Activated naive CD8-positive, alpha-beta T cell treated with anti-CD3 and anti-CD28 coated beads, Interleukin-2, amount 10 ng/mL, durations not matched to agents 7 days and 5 days (primary cell): ENCODE results near the gene ACOT7. TPM values are rescaled to one million over a fixed set of nuclear protein-coding genes. Genes with fewer than 3 reads are reported as not detected.
A peak's percentile ranks its signal among the peaks of the same experiment; 100 is the strongest.
"Not testable (repeated sequence)": the region's sequence is repeated elsewhere in the genome, so short reads cannot be mapped to it uniquely, and the experiment has no call there.

Experiments
- ATAC-seq: fragments of 150-1000 bp; cut with Tn5 transposase; one replicate; pipeline ENCODE4 v1.10.0; 2021; ENCODE audit warnings: low read depth, moderate library complexity
- POLR2A ChIA-PET: fragments of 350-600 bp; sonication (Branson Sonifier 250); formaldehyde crosslinking; loops from one replicate; lab custom pipeline; 2021; ENCODE audit warnings: antibody characterized with exemption; lab: Charles Lee
- DNase-seq: peaks from one replicate; pipeline ENCODE4 v3.0.0; 2021
- H3K27ac Mint-ChIP-seq: one replicate; pipeline ENCODE4 v1.8.0; 2022; ENCODE audit warnings: mild to moderate bottlenecking, mixed read lengths
- H3K27me3 Mint-ChIP-seq: one replicate; pipeline ENCODE4 v1.8.0; 2022; ENCODE audit warnings: mild to moderate bottlenecking, moderate library complexity, mixed read lengths
- H3K36me3 Mint-ChIP-seq: one replicate; pipeline ENCODE4 v1.8.0; 2021; ENCODE audit warnings: mild to moderate bottlenecking, mixed read lengths
- H3K4me1 Mint-ChIP-seq: one replicate; pipeline ENCODE4 v1.8.0; 2021; ENCODE audit warnings: mixed read lengths
- H3K4me3 Mint-ChIP-seq: one replicate; pipeline ENCODE4 v1.8.0; 2022; ENCODE audit warnings: mild to moderate bottlenecking, moderate library complexity, mixed read lengths
- H3K9me3 Mint-ChIP-seq: one replicate; pipeline ENCODE4 v1.8.0; 2021; ENCODE audit warnings: mixed read lengths
- total RNA-seq, 2 experiments: library from RNA; stranded (reverse); gene quantifications; one replicate each; pipeline ENCODE4 v1.2.3, GENCODE V29; 2021

The ACOT7 gene
- total RNA-seq, 2 experiments from 2014 or later = 43.9 to 52.8 TPM

DNA sequence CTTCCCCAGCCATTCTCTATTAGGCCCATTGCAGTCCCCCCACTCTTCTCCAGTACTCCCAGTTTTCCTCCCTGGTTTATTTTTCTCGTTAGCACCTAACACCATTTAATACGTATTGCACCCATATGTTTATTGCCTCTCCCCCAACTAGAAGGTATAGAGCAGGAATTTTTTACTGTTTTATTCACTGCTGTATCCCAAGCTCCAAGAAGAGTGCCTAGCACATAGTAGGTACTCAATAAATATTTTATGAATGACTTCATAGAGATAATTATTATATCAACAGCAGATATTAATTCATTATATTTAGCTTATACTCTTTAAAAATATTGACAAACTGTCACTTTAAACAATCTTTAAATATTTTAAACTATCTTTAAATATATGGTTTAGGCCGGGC is 5.7 kb upstream of the ACOT7 start:
- no peak for DNase-seq
- Mint-ChIP-seq H3K27ac (no peak overlapping the region), H3K36me3 (no peaks in the 10 kb centered on the region), H3K9me3 (no peaks in the 10 kb centered on the region), H3K4me3 (no peak overlapping the region), H3K4me1 (peaks cover 12% of the 10 kb centered on the region), H3K27me3 (peaks cover 4% of the 10 kb centered on the region)
- no peak for ATAC-seq
- POLR2A ChIA-PET = interaction anchor here (0.6 kb wide), 1 partner anchor 148 kb away, joined by 4 read pairs; no protein-coding TSS in a partner anchor

GRCh38 chr1:6397844-6398441 is 4.4 kb upstream of the ACOT7 start:
- no peak for DNase-seq
- ATAC-seq = no peak
- H3K27ac Mint-ChIP-seq = peak overlapping the region; percentile 6
- H3K4me1 Mint-ChIP-seq = peaks cover 16% of the 10 kb centered on the region
- no peaks in the 10 kb centered on the region for H3K36me3 Mint-ChIP-seq
- POLR2A ChIA-PET = no interaction called here
- no peak overlapping the region for H3K4me3 Mint-ChIP-seq
- H3K9me3 Mint-ChIP-seq = no peaks in the 10 kb centered on the region
- peaks cover 4% of the 10 kb centered on the region for H3K27me3 Mint-ChIP-seq

- no peak overlapping the region for H3K4me3 Mint-ChIP-seq
- no peak overlapping the region for H3K27ac Mint-ChIP-seq
- ATAC-seq (no peak), DNase-seq (no peak)
- H3K27me3 Mint-ChIP-seq = peaks cover 4% of the 10 kb centered on the region
- no peaks in the 10 kb centered on the region for H3K9me3 Mint-ChIP-seq
- H3K4me1 Mint-ChIP-seq = peaks cover 19% of the 10 kb centered on the region
- no peaks in the 10 kb centered on the region for H3K36me3 Mint-ChIP-seq
- POLR2A ChIA-PET = interaction anchor here (0.6 kb wide), 1 partner anchor 48 kb away, joined by 3 read pairs; no protein-coding TSS in a partner anchor
These were observed 3.4 kb upstream of the ACOT7 start for GRCh38 chr1:6396998-6397397.

GRCh38 chr1:6395781-6396244 is 2.2 kb upstream of the ACOT7 start:
- POLR2A ChIA-PET = interaction anchor here (4.8 kb wide), 1 partner anchor 47 kb away, joined by 47 read pairs; no protein-coding TSS in a partner anchor
- not testable (repeated sequence) for ATAC-seq, DNase-seq, H3K27ac Mint-ChIP-seq, H3K27me3 Mint-ChIP-seq, H3K36me3 Mint-ChIP-seq, H3K9me3 Mint-ChIP-seq, H3K4me3 Mint-ChIP-seq
- H3K4me1 Mint-ChIP-seq = peaks cover 22% of the 10 kb centered on the region

- not testable (repeated sequence) for DNase-seq, H3K9me3 Mint-ChIP-seq, ATAC-seq, H3K27me3 Mint-ChIP-seq, H3K36me3 Mint-ChIP-seq
- peak overlapping the region; percentile 77 for H3K27ac Mint-ChIP-seq
- H3K4me3 Mint-ChIP-seq = peak overlapping the region; percentile 49
- H3K4me1 Mint-ChIP-seq = peaks cover 22% of the 10 kb centered on the region
- POLR2A ChIA-PET = interaction anchor here (0.7 to 4.8 kb wide), 4 partner anchors 29 to 160 kb away, joined by 3 to 47 read pairs (median 4); partner anchors contain the start of gene ICMT
These were observed 1.6 kb upstream of the ACOT7 start for GRCh38 chr1:6395130-6395529.

- Mint-ChIP-seq H3K27me3 (no peaks in the 10 kb centered on the region), H3K4me1 (peaks cover 23% of the 10 kb centered on the region), H3K4me3 (peak overlapping the region; percentile 89), H3K9me3 (no peaks in the 10 kb centered on the region), H3K27ac (peak overlapping the region; percentile 89), H3K36me3 (peaks cover 1% of the 10 kb centered on the region)
- ATAC-seq = no peak
- POLR2A ChIA-PET = interaction anchor here (0.9 to 4.8 kb wide), 8 partner anchors 8 to 157 kb away, joined by 3 to 60 read pairs (median 6); partner anchors contain the start of gene ICMT
- DNase-seq = no peak
These were observed 663 bp downstream of the ACOT7 start for GRCh38 chr1:6392809-6393399.

- peak overlapping the region; percentile 89 for H3K4me3 Mint-ChIP-seq
- peaks cover 23% of the 10 kb centered on the region for H3K4me1 Mint-ChIP-seq
- DNase-seq = no peak
- H3K27ac Mint-ChIP-seq = peak overlapping the region; percentile 75
- POLR2A ChIA-PET = interaction anchor here (0.9 to 4.8 kb wide), 5 partner anchors 13 to 98 kb away, joined by 3 to 60 read pairs (median 8); no protein-coding TSS in a partner anchor
- H3K9me3 Mint-ChIP-seq = no peaks in the 10 kb centered on the region
- no peak for ATAC-seq
- H3K27me3 Mint-ChIP-seq = no peaks in the 10 kb centered on the region
- peaks cover 1% of the 10 kb centered on the region for H3K36me3 Mint-ChIP-seq
These were observed 1.4 kb downstream of the ACOT7 start for GRCh38 chr1:6391951-6392808.

GRCh38 chr1:6389971-6390370 is 3.6 kb downstream of the ACOT7 start:
- H3K9me3 Mint-ChIP-seq = no peaks in the 10 kb centered on the region
- no peak for DNase-seq
- no peak overlapping the region for H3K27ac Mint-ChIP-seq
- peaks cover 5% of the 10 kb centered on the region for H3K36me3 Mint-ChIP-seq
- no peak overlapping the region for H3K4me3 Mint-ChIP-seq
- H3K4me1 Mint-ChIP-seq = peaks cover 18% of the 10 kb centered on the region
- no peak for ATAC-seq
- H3K27me3 Mint-ChIP-seq = no peaks in the 10 kb centered on the region
- POLR2A ChIA-PET = no interaction called here

- H3K9me3 Mint-ChIP-seq = peaks cover 2% of the 10 kb centered on the region
- ATAC-seq = no peak
- H3K4me1 Mint-ChIP-seq = peaks cover 1% of the 10 kb centered on the region
- no peak overlapping the region for H3K4me3 Mint-ChIP-seq
- no peaks in the 10 kb centered on the region for H3K27me3 Mint-ChIP-seq
- peaks cover 13% of the 10 kb centered on the region for H3K36me3 Mint-ChIP-seq
- DNase-seq = no peak
- POLR2A ChIA-PET = interaction anchor here (0.5 kb wide), 1 partner anchor 307 kb away, joined by 3 read pairs; no protein-coding TSS in a partner anchor
- peak overlapping the region; percentile 7 for H3K27ac Mint-ChIP-seq
These were observed 7.1 kb downstream of the ACOT7 start for GRCh38 chr1:6386371-6386949.

- peaks cover 13% of the 10 kb centered on the region for H3K36me3 Mint-ChIP-seq
- H3K27ac Mint-ChIP-seq = no peak overlapping the region
- ATAC-seq (no peak), DNase-seq (no peak)
- POLR2A ChIA-PET = interaction anchor here (0.5 to 1.4 kb wide), 2 partner anchors 8 to 308 kb away, joined by 3 to 7 read pairs; partner anchors contain the start of gene ACOT7
- H3K27me3 Mint-ChIP-seq = no peaks in the 10 kb centered on the region
- H3K9me3 Mint-ChIP-seq = peaks cover 2% of the 10 kb centered on the region
- H3K4me3 Mint-ChIP-seq = no peak overlapping the region
- H3K4me1 Mint-ChIP-seq = peaks cover 1% of the 10 kb centered on the region
These were observed 7.9 kb downstream of the ACOT7 start for GRCh38 chr1:6385488-6386191.

- POLR2A ChIA-PET = interaction anchor here (0.6 to 1.4 kb wide), 2 partner anchors 9 to 20 kb away, joined by 3 to 7 read pairs; partner anchors contain the start of gene ACOT7
- H3K4me3 Mint-ChIP-seq = no peak overlapping the region
- no peak overlapping the region for H3K27ac Mint-ChIP-seq
- peaks cover 2% of the 10 kb centered on the region for H3K4me1 Mint-ChIP-seq
- H3K36me3 Mint-ChIP-seq = peaks cover 14% of the 10 kb centered on the region
- H3K9me3 Mint-ChIP-seq = peaks cover 2% of the 10 kb centered on the region
- no peak for DNase-seq
- no peaks in the 10 kb centered on the region for H3K27me3 Mint-ChIP-seq
- ATAC-seq = no peak
These were observed 8.6 kb downstream of the ACOT7 start for GRCh38 chr1:6384962-6385361.

- Mint-ChIP-seq H3K9me3 (peaks cover 2% of the 10 kb centered on the region), H3K36me3 (peaks cover 17% of the 10 kb centered on the region), H3K27ac (no peak overlapping the region), H3K27me3 (no peaks in the 10 kb centered on the region), H3K4me1 (peaks cover 1% of the 10 kb centered on the region), H3K4me3 (no peak overlapping the region)
- POLR2A ChIA-PET = interaction anchor here (1.4 kb wide), 1 partner anchor 10 kb away, joined by 7 read pairs; the partner anchor contains the start of gene ACOT7
- ATAC-seq (no peak), DNase-seq (no peak)
These were observed 9.4 kb downstream of the ACOT7 start for GRCh38 chr1:6384135-6384534.
